ENCODE measurements around the gene ANO9.
"Not testable (repeated sequence)": the region's sequence is repeated elsewhere in the genome, so short reads cannot be mapped to it uniquely, and the experiment has no call there.

ANO9 gene

DNA sequence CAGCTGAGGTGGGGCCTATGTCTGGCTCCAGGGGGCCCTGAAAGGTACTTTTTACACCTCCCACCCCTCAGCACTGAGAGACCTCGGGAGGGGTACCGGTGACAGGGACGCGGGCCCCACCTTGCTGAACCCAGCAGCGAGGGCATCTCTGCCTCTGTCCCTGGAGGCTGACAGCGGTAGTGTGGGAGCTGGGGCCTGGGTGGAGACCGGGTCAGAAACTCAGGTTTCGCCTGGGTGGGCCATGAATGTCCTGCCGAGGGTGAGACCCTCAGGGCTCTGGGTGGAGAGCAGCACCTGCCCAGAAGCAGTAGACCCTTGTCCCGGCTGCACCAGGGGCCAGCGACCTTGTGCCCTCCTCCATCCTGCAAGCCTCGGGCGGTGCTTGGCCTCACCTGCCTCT, 30.5 kb upstream of the ANO9 start:
- TF ChIP-seq, protein P1, sequence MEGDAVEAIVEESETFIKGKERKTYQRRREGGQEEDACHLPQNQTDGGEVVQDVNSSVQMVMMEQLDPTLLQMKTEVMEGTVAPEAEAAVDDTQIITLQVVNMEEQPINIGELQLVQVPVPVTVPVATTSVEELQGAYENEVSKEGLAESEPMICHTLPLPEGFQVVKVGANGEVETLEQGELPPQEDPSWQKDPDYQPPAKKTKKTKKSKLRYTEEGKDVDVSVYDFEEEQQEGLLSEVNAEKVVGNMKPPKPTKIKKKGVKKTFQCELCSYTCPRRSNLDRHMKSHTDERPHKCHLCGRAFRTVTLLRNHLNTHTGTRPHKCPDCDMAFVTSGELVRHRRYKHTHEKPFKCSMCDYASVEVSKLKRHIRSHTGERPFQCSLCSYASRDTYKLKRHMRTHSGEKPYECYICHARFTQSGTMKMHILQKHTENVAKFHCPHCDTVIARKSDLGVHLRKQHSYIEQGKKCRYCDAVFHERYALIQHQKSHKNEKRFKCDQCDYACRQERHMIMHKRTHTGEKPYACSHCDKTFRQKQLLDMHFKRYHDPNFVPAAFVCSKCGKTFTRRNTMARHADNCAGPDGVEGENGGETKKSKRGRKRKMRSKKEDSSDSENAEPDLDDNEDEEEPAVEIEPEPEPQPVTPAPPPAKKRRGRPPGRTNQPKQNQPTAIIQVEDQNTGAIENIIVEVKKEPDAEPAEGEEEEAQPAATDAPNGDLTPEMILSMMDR (IDR thresholded peaks at IDR 0.05) = no peak
- no peaks in the 10 kb centered on the region for H3K4me1 ChIP-seq (ENCODE audit: control insufficient read depth in 1 of 2, insufficient read depth in 1 of 2, low read depth in 1 of 2, low read length in 1 of 2)
- no peaks in the 10 kb centered on the region for H3K9me3 ChIP-seq

GRCh38 chr11:471468-472145, 29.8 kb upstream of the ANO9 start:
- no peaks in the 10 kb centered on the region for H3K36me3 ChIP-seq
- no peak overlapping the region for H3K4me3 ChIP-seq (ENCODE audit: low read depth in 1 of 2, low read length in 1 of 2)
- H3K9me3 ChIP-seq = no peaks in the 10 kb centered on the region
- H3K27me3 ChIP-seq = no peaks in the 10 kb centered on the region
- H3K4me1 ChIP-seq (ENCODE audit: control insufficient read depth in 1 of 2, insufficient read depth in 1 of 2, low read depth in 1 of 2, low read length in 1 of 2) = no peaks in the 10 kb centered on the region
- TF ChIP-seq, protein P1 (IDR thresholded peaks at IDR 0.05) = no peak
- H3K27ac ChIP-seq = no peak overlapping the region

More for the DNA sequence above, 30.5 kb upstream of the ANO9 start:
- no peak overlapping the region for H3K27ac ChIP-seq
- H3K4me3 ChIP-seq (ENCODE audit: low read depth in 1 of 2, low read length in 1 of 2) = no peak overlapping the region
- H3K27me3 ChIP-seq = no peaks in the 10 kb centered on the region
- no peaks in the 10 kb centered on the region for H3K36me3 ChIP-seq

DNA sequence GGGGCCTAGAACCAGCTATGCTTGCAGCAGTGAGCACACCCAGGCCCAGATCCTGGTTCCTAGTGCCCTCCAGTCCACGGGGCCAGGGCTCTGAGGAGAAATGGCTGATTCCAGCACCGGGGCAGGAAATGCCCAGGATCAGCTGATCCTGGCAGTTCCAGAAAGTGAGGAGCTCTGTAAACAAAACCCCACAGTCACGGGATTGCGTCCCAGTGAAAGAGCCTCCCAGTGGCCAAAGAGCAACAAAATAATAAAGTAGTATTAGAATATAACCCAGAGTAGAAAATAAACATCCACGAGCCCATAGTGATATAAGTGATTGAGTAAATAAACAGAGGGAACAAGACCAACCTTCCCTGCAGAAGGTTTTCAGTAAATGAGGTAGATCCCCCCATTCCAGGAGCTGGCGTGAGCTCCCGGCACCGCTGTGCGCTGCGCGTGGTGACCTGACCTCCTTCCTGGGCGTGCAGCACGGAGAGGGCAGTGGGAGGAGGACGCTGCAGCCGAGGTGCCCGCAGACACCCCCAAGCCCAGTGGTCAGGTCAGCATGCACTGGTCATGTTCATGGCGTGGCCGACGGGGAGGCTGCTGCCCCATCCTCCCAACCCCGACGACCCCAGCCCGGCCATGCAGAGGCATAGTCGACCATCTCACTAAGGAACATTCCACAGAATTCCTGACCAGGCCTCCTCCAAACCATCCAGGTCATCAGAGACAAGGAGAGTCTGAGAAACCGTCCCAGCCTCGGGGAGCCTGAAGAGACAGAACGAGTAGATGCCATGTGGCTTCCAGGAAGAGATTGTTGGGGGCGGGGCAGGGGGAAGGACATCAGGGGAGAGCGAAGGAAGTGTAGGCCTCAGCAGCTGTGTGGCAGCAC, 28.1 kb upstream of the ANO9 start:
- TF ChIP-seq, protein P1 (IDR thresholded peaks at IDR 0.05) = no peak
- H3K4me3 ChIP-seq (ENCODE audit: low read depth in 1 of 2, low read length in 1 of 2) = no peak overlapping the region
- H3K27me3 ChIP-seq = no peaks in the 10 kb centered on the region
- no peaks in the 10 kb centered on the region for H3K9me3 ChIP-seq
- H3K36me3 ChIP-seq = no peaks in the 10 kb centered on the region
- H3K4me1 ChIP-seq (ENCODE audit: control insufficient read depth in 1 of 2, insufficient read depth in 1 of 2, low read depth in 1 of 2, low read length in 1 of 2) = no peaks in the 10 kb centered on the region
- H3K27ac ChIP-seq = no peak overlapping the region

GRCh38 chr11:469026-469683, 27.3 kb upstream of the ANO9 start:
- not testable (repeated sequence) for H3K9me3 ChIP-seq; H3K4me3 ChIP-seq (ENCODE audit: low read depth in 1 of 2, low read length in 1 of 2); H3K27ac ChIP-seq

GRCh38 chr11:468493-468892, 26.7 kb upstream of the ANO9 start:
- H3K27me3 ChIP-seq = no peaks in the 10 kb centered on the region
- no peaks in the 10 kb centered on the region for H3K36me3 ChIP-seq
- H3K4me3 ChIP-seq (ENCODE audit: low read depth in 1 of 2, low read length in 1 of 2) = no peak overlapping the region
- TF ChIP-seq, protein P1 (IDR thresholded peaks at IDR 0.05) = no peak
- H3K4me1 ChIP-seq (ENCODE audit: control insufficient read depth in 1 of 2, insufficient read depth in 1 of 2, low read depth in 1 of 2, low read length in 1 of 2) = no peaks in the 10 kb centered on the region
- no peak overlapping the region for H3K27ac ChIP-seq
- no peaks in the 10 kb centered on the region for H3K9me3 ChIP-seq

More at GRCh38 chr11:469026-469683, 27.3 kb upstream of the ANO9 start:
- not testable (repeated sequence) for H3K4me1 ChIP-seq (ENCODE audit: control insufficient read depth in 1 of 2, insufficient read depth in 1 of 2, low read depth in 1 of 2, low read length in 1 of 2); H3K27me3 ChIP-seq; H3K36me3 ChIP-seq
